Activated T-helper 1 cell treated with anti-CD3 and anti-CD28 coated beads, Interleukin-12 subunit alpha, Interleukin-12 subunit beta, Interleukin-2, Interleukin-4 antibody, amounts not matched to agents 30 ng/mL and 10 ng/mL and 1 ng/mL, durations not matched to agents 14 hours and 24 hours and 36 hours (primary cell): ENCODE results near the gene ATP8A1. TPM values are rescaled to one million over a fixed set of nuclear protein-coding genes. Genes with fewer than 3 reads are reported as not detected.

ENCODE experiments used
- DNase-seq: peaks from one replicate; pipeline ENCODE4 v3.0.0; 2021; ENCODE audit warnings: low spot score
- H3K27ac Mint-ChIP-seq: one replicate; pipeline ENCODE4 v1.8.0; 2021; ENCODE audit warnings: mild to moderate bottlenecking, mixed read lengths
- H3K27me3 Mint-ChIP-seq: one replicate; pipeline ENCODE4 v1.8.0; 2022; ENCODE audit warnings: mild to moderate bottlenecking, moderate library complexity, mixed read lengths; ENCODE audit not compliant: insufficient read depth
- H3K36me3 Mint-ChIP-seq: one replicate; pipeline ENCODE4 v1.8.0; 2021; ENCODE audit warnings: low read depth, mixed read lengths
- H3K4me1 Mint-ChIP-seq: one replicate; pipeline ENCODE4 v1.8.0; 2021; ENCODE audit warnings: low read depth, mixed read lengths
- H3K4me3 Mint-ChIP-seq: one replicate; pipeline ENCODE4 v1.8.0; 2021; ENCODE audit warnings: mild to moderate bottlenecking, moderate library complexity, mixed read lengths
- H3K9me3 Mint-ChIP-seq: one replicate; pipeline ENCODE4 v1.8.0; 2021; ENCODE audit warnings: mixed read lengths
- intact Hi-C: fragments of 100-400 bp; cut with micrococcal nuclease; formaldehyde crosslinking; loops from one replicate; pipeline ENCODE4 v1.15.1; 2024
- total RNA-seq: library from RNA; stranded (reverse); gene quantifications from 2 replicates; pipeline ENCODE4 v1.2.3, GENCODE V29; 2022

The ATP8A1 gene
- total RNA-seq, 1 donor from 2014 or later: 18.2 TPM

DNA sequence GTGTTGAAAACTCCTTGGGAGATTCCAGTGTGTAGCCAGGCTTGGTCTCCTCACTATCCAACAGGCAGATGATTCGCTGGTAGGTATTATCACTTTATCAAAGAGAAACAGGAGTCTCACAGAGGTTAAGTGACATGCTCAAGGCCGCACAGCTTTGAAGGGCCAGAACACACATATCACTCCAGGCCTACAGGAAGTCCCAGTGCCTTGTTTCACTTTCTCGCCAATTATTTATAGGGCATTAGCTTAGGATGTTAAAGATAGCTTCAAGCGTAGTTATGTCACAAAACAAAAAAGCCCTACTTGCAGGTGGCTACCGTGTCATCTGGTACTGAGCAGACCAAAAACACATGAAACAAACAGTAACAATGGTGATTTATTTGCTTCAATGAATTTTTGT, 13.2 kb downstream of the ATP8A1 start:
- Mint-ChIP-seq H3K4me3 (no peak overlapping the region), H3K27ac (no peak overlapping the region), H3K36me3 (no peaks in the 10 kb centered on the region), H3K9me3 (no peaks in the 10 kb centered on the region), H3K4me1 (peaks cover 49% of the 10 kb centered on the region), H3K27me3 (no peaks in the 10 kb centered on the region)
- DNase-seq: no peak
- intact Hi-C loops: no loop called here

DNA sequence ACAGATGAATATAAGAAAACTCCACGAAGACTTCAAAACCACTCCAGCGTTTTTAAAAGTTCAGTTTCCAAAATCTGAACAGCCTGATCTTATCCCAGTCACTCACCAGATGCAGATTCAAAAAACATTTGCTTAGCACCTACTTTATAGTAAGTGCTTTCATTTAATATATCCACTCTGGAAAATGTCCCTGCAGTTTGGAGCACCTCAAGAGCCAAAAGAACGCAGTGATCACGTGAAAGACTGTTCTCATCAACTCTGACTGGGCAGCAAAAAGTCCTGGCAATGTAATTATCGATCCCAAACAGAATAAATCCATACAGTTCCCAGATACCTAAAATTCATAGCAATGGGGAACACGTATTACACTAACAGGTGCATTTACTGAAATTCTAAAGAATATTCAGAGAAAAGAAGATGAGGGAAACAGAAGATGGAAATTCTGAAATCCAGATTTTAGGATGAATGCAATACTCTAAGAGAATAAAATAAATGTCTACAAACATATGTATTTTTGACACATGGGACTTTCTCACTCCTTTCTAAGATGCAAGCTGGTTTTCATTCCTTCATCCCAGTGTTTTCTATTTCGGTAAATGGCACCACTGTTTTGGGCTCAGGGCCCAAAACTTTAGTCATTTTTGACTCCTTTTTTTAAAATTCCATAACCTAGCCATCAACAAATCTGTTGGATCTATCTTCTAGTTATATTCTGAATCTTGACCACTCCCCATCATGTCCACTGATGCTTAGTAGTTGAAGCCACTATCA, 13.9 kb downstream of the ATP8A1 start:
- no peak overlapping the region for H3K4me3 Mint-ChIP-seq
- no peak for DNase-seq
- no peaks in the 10 kb centered on the region for H3K36me3 Mint-ChIP-seq
- no peaks in the 10 kb centered on the region for H3K9me3 Mint-ChIP-seq
- peaks cover 52% of the 10 kb centered on the region for H3K4me1 Mint-ChIP-seq
- intact Hi-C loops: no loop called here
- no peak overlapping the region for H3K27ac Mint-ChIP-seq
- no peaks in the 10 kb centered on the region for H3K27me3 Mint-ChIP-seq

DNA sequence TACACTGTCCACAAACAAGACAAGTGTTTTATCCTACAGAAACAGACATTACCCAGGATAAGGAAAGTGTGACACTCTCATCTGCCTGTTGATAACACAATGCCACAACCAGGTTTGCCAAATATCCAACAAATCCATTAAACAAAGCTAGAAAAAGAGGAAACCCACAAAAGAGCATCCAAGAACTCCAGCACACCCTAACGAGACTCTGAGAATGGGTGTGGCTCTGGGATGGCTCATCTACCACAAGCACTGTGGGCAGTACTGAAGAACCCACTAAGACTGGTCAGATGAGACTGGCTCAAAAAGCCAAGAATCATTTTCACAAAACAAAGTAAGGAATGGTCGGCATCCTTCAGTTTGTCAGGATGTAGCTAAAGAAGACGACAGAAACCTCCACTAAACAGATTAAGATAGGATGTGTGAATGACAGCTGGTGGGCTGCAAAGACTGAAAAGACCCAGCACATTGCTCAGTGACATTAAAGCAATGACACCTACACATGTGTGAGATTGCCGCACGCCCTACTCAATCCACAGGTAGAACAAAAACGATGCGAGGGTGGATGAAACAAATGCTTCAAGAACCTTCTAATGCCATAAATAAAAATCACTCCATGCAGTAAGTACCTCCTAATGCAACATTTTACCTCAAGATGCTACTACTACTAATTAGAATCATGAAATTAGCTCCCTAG, 14.7 kb downstream of the ATP8A1 start:
- H3K4me1 Mint-ChIP-seq: peaks cover 52% of the 10 kb centered on the region
- no peak for DNase-seq
- no peaks in the 10 kb centered on the region for H3K36me3 Mint-ChIP-seq
- intact Hi-C loops: no loop called here
- no peaks in the 10 kb centered on the region for H3K9me3 Mint-ChIP-seq
- H3K27ac Mint-ChIP-seq: no peak overlapping the region
- H3K27me3 Mint-ChIP-seq: no peaks in the 10 kb centered on the region
- peak overlapping the region; percentile 20 for H3K4me3 Mint-ChIP-seq

DNA sequence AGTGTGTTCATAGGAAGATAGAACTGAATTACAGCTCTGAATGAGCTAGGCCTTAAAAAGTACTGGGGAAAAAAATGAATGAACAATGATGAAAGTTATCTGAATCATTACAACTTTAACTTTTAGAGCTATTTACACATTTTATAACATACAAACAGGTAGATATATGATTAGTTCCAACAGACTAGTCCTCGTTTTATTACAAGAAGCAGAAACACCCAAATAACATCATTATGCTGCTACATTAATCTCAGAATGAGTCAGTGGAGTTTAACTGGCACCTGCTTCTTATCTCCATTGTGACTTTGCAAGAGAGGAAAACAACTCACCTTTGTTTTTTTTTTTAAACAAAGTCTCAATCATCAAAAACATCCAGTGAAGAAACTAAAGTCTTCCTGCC, 15.2 kb downstream of the ATP8A1 start:
- H3K4me3 Mint-ChIP-seq: peak overlapping the region; percentile 20
- no peak for DNase-seq
- intact Hi-C loops: no loop called here
- no peak overlapping the region for H3K27ac Mint-ChIP-seq
- H3K9me3 Mint-ChIP-seq: no peaks in the 10 kb centered on the region
- no peaks in the 10 kb centered on the region for H3K36me3 Mint-ChIP-seq
- peaks cover 52% of the 10 kb centered on the region for H3K4me1 Mint-ChIP-seq
- H3K27me3 Mint-ChIP-seq: no peaks in the 10 kb centered on the region

DNA sequence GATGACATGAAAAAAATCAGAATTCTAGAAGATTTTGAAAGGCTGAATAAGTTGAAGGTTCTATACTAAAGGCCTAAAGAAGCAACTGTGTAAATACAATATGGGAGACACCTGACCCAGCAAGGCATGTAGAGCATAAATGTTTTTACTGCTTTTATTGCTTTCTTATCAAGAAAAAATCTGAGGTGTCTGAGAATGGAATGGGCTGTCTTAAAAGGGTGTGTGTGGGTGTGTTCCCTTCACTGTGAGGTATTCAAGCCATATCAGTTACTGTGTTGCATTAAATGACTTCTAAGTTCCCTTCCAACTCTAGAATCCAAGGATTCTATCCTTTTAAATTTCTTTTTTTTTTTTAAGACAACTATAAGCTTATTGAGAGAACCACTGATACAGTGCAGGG, 15.7 kb downstream of the ATP8A1 start:
- no peak overlapping the region for H3K27ac Mint-ChIP-seq
- H3K36me3 Mint-ChIP-seq: no peaks in the 10 kb centered on the region

DNA sequence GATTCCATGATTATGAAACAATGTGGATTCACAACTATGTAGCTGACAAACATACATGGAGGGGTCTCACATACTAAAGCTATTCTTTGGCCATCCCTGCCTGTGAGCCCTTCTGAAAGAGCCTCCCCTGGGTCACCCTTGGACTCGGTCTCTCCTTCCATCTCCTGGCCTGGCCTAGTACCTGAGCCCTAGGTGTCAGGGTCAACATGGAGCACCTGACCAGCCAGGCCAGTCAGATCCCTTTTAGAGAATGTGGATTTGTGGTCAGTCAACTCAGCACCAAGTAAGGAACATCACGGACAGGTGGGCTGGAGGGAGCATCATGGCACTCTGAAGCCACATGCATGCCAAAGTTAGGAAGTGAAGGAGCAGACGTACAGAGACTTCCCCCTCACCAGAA, 16.3 kb downstream of the ATP8A1 start:
- no peaks in the 10 kb centered on the region for H3K36me3 Mint-ChIP-seq
- H3K27ac Mint-ChIP-seq: no peak overlapping the region
- DNase-seq: no peak
- H3K9me3 Mint-ChIP-seq: no peaks in the 10 kb centered on the region
- H3K4me1 Mint-ChIP-seq: peaks cover 57% of the 10 kb centered on the region
- no peak overlapping the region for H3K4me3 Mint-ChIP-seq
- H3K27me3 Mint-ChIP-seq: no peaks in the 10 kb centered on the region
- intact Hi-C loops: no loop called here

More for the DNA sequence above, 15.7 kb downstream of the ATP8A1 start:
- Mint-ChIP-seq H3K4me3 (no peak overlapping the region), H3K9me3 (no peaks in the 10 kb centered on the region), H3K27me3 (no peaks in the 10 kb centered on the region), H3K4me1 (peaks cover 54% of the 10 kb centered on the region)
- intact Hi-C loops: no loop called here
- DNase-seq: no peak

DNA sequence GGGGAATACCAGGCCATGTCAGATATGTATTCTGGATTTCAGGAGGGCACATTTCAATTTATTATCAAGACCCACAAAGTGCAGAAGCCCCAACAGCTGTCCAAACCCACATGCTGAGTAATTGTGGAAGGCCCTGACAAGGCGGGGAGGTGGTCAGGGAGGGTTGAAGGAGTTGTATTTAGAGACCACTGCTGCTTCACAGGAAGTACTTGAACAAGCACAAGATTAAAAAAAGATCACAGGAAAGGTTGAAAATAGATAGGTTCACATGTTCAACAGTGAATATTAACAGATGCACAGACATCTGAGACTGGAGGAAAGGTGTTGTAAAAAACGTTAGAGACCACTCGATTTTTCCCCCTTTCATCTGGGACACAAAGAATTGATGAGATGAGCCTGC, 17.9 kb downstream of the ATP8A1 start:
- Mint-ChIP-seq H3K27me3 (no peaks in the 10 kb centered on the region), H3K9me3 (no peaks in the 10 kb centered on the region), H3K36me3 (no peaks in the 10 kb centered on the region), H3K4me3 (no peak overlapping the region), H3K4me1 (peaks cover 54% of the 10 kb centered on the region), H3K27ac (peak overlapping the region; percentile 15)
- DNase-seq: no peak
- intact Hi-C loops: no loop called here

DNA sequence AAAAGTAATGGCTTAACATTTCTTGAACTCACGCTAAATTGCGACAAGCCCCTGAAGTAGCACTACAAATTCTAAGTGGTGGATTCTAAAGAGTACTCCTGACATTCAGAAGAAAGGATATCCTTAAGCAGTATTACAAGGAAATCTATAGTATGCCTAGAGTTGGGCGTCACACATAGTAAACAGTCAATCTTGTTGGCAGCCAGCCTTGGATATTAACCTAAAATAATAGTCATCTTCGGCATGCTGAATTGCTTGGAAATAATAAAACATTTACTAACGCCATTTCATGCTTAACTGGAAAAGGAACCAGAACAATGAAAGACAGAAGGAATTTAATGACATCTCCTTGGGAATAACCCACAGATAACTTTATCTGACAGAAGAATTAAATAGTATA, 18.6 kb downstream of the ATP8A1 start:
- H3K36me3 Mint-ChIP-seq: no peaks in the 10 kb centered on the region
- DNase-seq: no peak
- no peaks in the 10 kb centered on the region for H3K9me3 Mint-ChIP-seq
- no peak overlapping the region for H3K4me3 Mint-ChIP-seq
- no peaks in the 10 kb centered on the region for H3K27me3 Mint-ChIP-seq
- no peak overlapping the region for H3K27ac Mint-ChIP-seq
- H3K4me1 Mint-ChIP-seq: peaks cover 54% of the 10 kb centered on the region
- intact Hi-C loops: no loop called here

DNA sequence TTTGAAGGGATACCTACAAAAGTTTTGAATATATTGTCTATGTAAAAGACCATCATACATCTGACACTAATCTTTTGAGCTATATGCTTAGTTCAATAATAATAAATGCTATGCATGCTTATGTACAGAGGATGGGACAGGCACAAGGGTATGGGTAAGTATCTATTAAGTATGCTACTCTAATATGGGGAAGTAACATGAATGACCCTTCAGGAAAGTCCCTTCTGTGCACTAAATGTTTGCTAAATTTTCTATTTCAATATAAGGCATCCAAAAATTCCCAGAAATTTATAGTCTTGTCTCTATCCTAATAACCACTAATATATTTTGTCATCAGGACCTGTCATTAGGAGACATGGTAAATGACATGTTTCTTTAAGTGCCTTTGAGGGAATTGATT, 19.0 kb downstream of the ATP8A1 start:
- peaks cover 54% of the 10 kb centered on the region for H3K4me1 Mint-ChIP-seq
- intact Hi-C loops: no loop called here
- H3K27me3 Mint-ChIP-seq: no peaks in the 10 kb centered on the region
- peaks cover 3% of the 10 kb centered on the region for H3K36me3 Mint-ChIP-seq
- H3K27ac Mint-ChIP-seq: no peak overlapping the region
- no peak overlapping the region for H3K4me3 Mint-ChIP-seq
- no peak for DNase-seq
- no peaks in the 10 kb centered on the region for H3K9me3 Mint-ChIP-seq

DNA sequence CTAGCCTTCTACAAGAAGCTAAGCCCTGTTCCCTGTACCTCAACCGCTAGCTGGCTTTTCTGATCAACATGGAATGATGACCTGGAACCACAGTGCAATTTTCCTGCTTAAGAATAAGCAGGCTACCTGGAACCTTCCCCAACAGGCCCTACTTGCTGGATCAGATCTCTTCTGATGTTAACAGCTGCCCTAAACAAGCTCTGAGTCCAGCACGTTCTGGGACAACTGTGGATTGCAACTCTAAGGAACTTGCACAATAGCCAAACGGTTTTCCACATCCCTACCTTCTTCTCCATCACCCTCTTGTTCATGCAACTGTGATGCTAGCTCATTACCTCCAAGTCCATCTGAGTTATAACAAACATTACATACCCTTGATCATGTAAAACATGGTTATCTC, 19.8 kb downstream of the ATP8A1 start:
- Mint-ChIP-seq H3K27me3 (no peaks in the 10 kb centered on the region), H3K4me1 (peaks cover 46% of the 10 kb centered on the region), H3K27ac (no peak overlapping the region), H3K4me3 (no peak overlapping the region), H3K9me3 (no peaks in the 10 kb centered on the region), H3K36me3 (peaks cover 3% of the 10 kb centered on the region)
- intact Hi-C loops: no loop called here
- no peak for DNase-seq

DNA sequence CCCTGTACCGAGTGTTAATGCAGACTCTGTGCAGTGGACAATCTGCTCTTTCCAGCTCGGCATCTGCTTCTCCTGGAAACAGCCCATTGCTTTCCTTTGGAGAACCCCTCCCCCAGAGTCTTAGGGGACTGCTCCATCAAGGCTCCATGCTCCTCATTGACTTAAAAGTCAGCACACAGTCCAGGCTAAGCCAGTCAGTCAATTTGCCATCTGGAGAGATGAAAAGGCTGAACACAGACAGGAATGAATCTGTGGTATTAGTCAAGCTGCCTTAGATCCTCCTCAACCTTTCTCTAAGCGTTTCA, 20.3 kb downstream of the ATP8A1 start:
- peaks cover 41% of the 10 kb centered on the region for H3K4me1 Mint-ChIP-seq
- no peak for DNase-seq

DNA sequence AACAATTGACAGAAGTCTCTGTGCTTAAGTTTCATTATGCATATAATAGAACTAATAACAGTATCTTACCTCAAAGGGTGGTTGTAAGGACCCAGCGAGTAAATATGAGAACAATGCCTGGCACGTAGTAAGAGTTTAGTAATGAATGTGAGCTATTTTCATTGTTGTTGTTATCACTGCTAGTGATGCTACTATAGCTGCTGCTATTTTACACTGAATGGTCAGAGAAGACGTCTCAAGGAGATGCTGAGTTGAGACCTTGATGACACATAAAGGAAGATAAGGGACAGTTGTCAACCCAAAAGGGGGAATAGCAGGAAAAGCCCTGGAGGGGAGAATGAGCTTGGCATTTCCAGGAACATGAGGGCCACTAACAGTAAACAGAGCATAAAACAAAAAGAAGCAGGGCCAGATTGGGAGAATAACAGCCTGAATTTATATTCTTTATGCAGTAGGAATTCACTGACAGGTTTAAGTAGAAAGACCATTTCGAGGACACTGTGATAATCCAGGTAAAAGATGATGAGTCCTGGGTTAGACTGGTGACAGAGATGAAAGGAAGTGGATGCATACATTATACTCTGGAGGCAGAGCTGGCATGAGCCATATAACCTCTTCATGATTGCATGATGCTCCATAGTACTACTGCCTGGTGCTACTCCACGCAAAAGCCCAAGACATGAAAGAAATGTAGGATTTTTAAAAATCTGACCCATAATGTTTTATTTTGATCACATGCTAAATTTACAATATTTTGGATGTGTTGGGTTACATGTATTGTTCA, 23.1 kb downstream of the ATP8A1 start:
- H3K27me3 Mint-ChIP-seq: no peaks in the 10 kb centered on the region
- intact Hi-C loops: no loop called here
- no peak overlapping the region for H3K27ac Mint-ChIP-seq
- peaks cover 29% of the 10 kb centered on the region for H3K4me1 Mint-ChIP-seq
- no peaks in the 10 kb centered on the region for H3K9me3 Mint-ChIP-seq
- DNase-seq: no peak
- peaks cover 9% of the 10 kb centered on the region for H3K36me3 Mint-ChIP-seq
- H3K4me3 Mint-ChIP-seq: no peak overlapping the region

More for the DNA sequence above, 20.3 kb downstream of the ATP8A1 start:
- Mint-ChIP-seq H3K9me3 (no peaks in the 10 kb centered on the region), H3K4me3 (no peak overlapping the region), H3K27ac (no peak overlapping the region), H3K36me3 (peaks cover 6% of the 10 kb centered on the region), H3K27me3 (no peaks in the 10 kb centered on the region)
- intact Hi-C loops: no loop called here
